Sigmoid colon (tissue), 7 donors: ENCODE results near the gene CLEC3B. TPM values are rescaled to one million over a fixed set of nuclear protein-coding genes. Genes with fewer than 3 reads are reported as not detected.

ENCODE experiments used
- DNase-seq: peaks from one replicate; pipeline ENCODE4 v3.0.0-alpha.2; 2019
- H3K27ac ChIP-seq, 4 donors: fragments of 200-600 bp; sonication (generic); one replicate each; pipeline ENCODE4 v1.5.1; 2016 to 2019; ENCODE audit warnings: mild to moderate bottlenecking in 1 of 4
- H3K27me3 ChIP-seq, 3 donors: fragments of 200-600 bp; sonication (generic); one replicate each; pipeline ENCODE4 v1.5.1; 2019; ENCODE audit warnings: mild to moderate bottlenecking in 1 of 3
- H3K36me3 ChIP-seq, 4 donors: fragments of 200-600 bp; sonication (generic); one replicate each; pipeline ENCODE4 v1.5.1; 2016 to 2019
- H3K4me1 ChIP-seq, 4 donors: fragments of 200-600 bp; sonication (generic); one replicate each; pipeline ENCODE4 v1.5.1; 2017 to 2019
- H3K4me3 ChIP-seq, 4 donors: fragments of 200-600 bp; sonication (generic); one replicate each; pipeline ENCODE4 v1.5.1; 2017 to 2019; ENCODE audit warnings: mild to moderate bottlenecking in 2 of 4, moderate library complexity in 1 of 4
- H3K9me3 ChIP-seq, 4 donors: fragments of 200-600 bp in 3 of 4; sonication (generic) in 3 of 4; one replicate each; pipeline versions ENCODE4 v1.5.1 to v1.6.1; 2013 to 2019
- EP300 ChIP-seq, 4 donors: sonication (generic); formaldehyde crosslinking; IDR thresholded peaks; one replicate each; pipeline ENCODE4 v1.6.1; 2017; ENCODE audit warnings: antibody characterized with exemption in 4 of 4
- POLR2A ChIP-seq, 2 donors: fragments of 450-650 bp; IDR thresholded peaks; one replicate each; pipeline ENCODE4 v1.6.1; 2016; ENCODE audit warnings: antibody characterized with exemption in 2 of 2, mild to moderate bottlenecking in 2 of 2, moderate library complexity in 2 of 2
- POLR2AphosphoS5 ChIP-seq, 4 donors: sonication (generic); formaldehyde crosslinking; IDR thresholded peaks; one replicate each; pipeline ENCODE4 v1.6.1; 2017; ENCODE audit warnings: antibody characterized with exemption in 4 of 4
- WGBS, 2 donors: extraction: QIAGEN DNeasy Blood & Tissue Kit; methylation state at CpG; one replicate each; pipeline ENCODE4 v1.1.7; 2013; 5-methylcytosine and 5-hydroxymethylcytosine counted together
- intact Hi-C: fragments of 100-400 bp; cut with DNase I; formaldehyde crosslinking; loops from one replicate; pipeline ENCODE4 v1.15.1; 2023
- polyA plus RNA-seq, 3 donors: library from polyadenylated mRNA; stranded (reverse); fragments of 200-250 nt; gene quantifications; one replicate each; pipeline ENCODE4 v1.2.3, GENCODE V29; 2013
- total RNA-seq, 4 donors: library from RNA; depleted of rRNA; stranded (reverse); fragments of >200 nt; gene quantifications; one replicate each; pipeline ENCODE4 v1.1.0, GENCODE V29; 2016
- TF ChIP-seq, protein P1 (sequence below), 4 experiments: fragments of 450-650 bp in 3 of 4; fragments of 200-600 bp in 1 of 4; IDR thresholded peaks; one replicate each; pipeline ENCODE4 v1.5.1; 2016 to 2019; ENCODE audit warnings: antibody characterized with exemption in 4 of 4, mild to moderate bottlenecking in 3 of 4, moderate library complexity in 2 of 4
- donor health status: healthy with polysubstance abuse.
- donor health status: Bipolar disorder and iron deficiency.
- donor health status: healthy.

CLEC3B gene
- total and polyA plus RNA-seq, 7 donors: 8.8 to 97.2 (median 35.3) TPM

DNA sequence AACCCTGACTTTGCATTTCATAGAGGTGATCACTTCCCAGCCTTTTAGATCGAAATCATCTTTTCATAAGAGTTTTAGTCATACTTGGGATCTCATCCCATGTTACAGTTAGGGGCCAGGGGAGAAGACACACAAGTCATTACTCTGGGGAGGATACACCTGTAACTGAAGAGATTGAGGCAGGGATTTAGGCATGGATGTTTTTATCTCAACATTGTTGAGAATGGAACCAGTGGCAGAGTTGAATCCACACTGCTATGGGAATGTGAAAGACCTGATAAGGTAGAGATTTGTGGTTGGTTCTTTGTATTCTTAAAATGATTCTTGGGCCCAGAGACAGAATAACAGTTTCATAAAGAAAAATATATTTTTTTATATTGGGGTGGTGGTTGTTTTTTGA lies 16.2 kb upstream of the CLEC3B start:
- H3K27me3 ChIP-seq: no peaks in the 10 kb centered on the region
- H3K9me3 ChIP-seq: no peaks in the 10 kb centered on the region
- intact Hi-C loops: no loop called here
- peaks cover 0 to 25% (median 7%) of the 10 kb centered on the region in 4 donors for H3K36me3 ChIP-seq
- TF ChIP-seq POLR2A (IDR thresholded peaks at IDR 0.05) (no peak), EP300 (IDR thresholded peaks at IDR 0.05) (no peak), POLR2AphosphoS5 (IDR thresholded peaks at IDR 0.05) (no peak)
- TF ChIP-seq, protein P1, sequence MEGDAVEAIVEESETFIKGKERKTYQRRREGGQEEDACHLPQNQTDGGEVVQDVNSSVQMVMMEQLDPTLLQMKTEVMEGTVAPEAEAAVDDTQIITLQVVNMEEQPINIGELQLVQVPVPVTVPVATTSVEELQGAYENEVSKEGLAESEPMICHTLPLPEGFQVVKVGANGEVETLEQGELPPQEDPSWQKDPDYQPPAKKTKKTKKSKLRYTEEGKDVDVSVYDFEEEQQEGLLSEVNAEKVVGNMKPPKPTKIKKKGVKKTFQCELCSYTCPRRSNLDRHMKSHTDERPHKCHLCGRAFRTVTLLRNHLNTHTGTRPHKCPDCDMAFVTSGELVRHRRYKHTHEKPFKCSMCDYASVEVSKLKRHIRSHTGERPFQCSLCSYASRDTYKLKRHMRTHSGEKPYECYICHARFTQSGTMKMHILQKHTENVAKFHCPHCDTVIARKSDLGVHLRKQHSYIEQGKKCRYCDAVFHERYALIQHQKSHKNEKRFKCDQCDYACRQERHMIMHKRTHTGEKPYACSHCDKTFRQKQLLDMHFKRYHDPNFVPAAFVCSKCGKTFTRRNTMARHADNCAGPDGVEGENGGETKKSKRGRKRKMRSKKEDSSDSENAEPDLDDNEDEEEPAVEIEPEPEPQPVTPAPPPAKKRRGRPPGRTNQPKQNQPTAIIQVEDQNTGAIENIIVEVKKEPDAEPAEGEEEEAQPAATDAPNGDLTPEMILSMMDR (IDR thresholded peaks at IDR 0.05): no peak
- H3K4me1 ChIP-seq: peaks cover 0 to 67% (median 52%) of the 10 kb centered on the region in 4 donors
- DNase-seq: no peak
- H3K27ac ChIP-seq: peak overlapping the region; percentile 80 to 89 (median 82)
- 97% methylated on average over 1 of the region's 1 CpG for WGBS, 2 donors
- H3K4me3 ChIP-seq: no peak overlapping the region

GRCh38 chr3:45010811-45011333 lies 15.2 kb upstream of the CLEC3B start:
- no peaks in the 10 kb centered on the region for H3K27me3 ChIP-seq
- TF ChIP-seq, protein P1 (IDR thresholded peaks at IDR 0.05): peak in 1 of 4 experiments; percentile 31
- TF ChIP-seq EP300 (IDR thresholded peaks at IDR 0.05) (no peak), POLR2AphosphoS5 (IDR thresholded peaks at IDR 0.05) (no peak)
- intact Hi-C loops: no loop called here
- H3K27ac ChIP-seq: peak overlapping the region; percentile 80 to 89 (median 82)
- peaks cover 0 to 15% (median 4%) of the 10 kb centered on the region in 4 donors for H3K36me3 ChIP-seq
- 79 to 83% methylated on average over 3 of the region's 3 CpGs for WGBS, 2 donors
- H3K4me1 ChIP-seq: peaks cover 0 to 67% (median 52%) of the 10 kb centered on the region in 4 donors
- no peaks in the 10 kb centered on the region for H3K9me3 ChIP-seq
- no peak overlapping the region for H3K4me3 ChIP-seq
- DNase-seq: no peak

GRCh38 chr3:45011756-45012508 lies 14.2 kb upstream of the CLEC3B start:
- Histone ChIP-seq H3K36me3 (peaks cover 0 to 14% (median 4%) of the 10 kb centered on the region in 4 donors), H3K27ac (peak overlapping the region; percentile 80 to 89 (median 82)), H3K27me3 (no peaks in the 10 kb centered on the region), H3K9me3 (no peaks in the 10 kb centered on the region), H3K4me3 (no peak overlapping the region), H3K4me1 (peaks cover 0 to 64% (median 52%) of the 10 kb centered on the region in 4 donors)
- 40% methylated on average over 7 of the region's 7 CpGs for WGBS, 2 donors
- peak; percentile 89 for DNase-seq
- intact Hi-C loops: no loop called here
- TF ChIP-seq, protein P1 (IDR thresholded peaks at IDR 0.05): no peak
- TF ChIP-seq EP300 (IDR thresholded peaks at IDR 0.05) (peak in 2 of 4 donors; percentile 29 to 76), POLR2AphosphoS5 (IDR thresholded peaks at IDR 0.05) (peak; percentile 8 to 61 (median 48))

DNA sequence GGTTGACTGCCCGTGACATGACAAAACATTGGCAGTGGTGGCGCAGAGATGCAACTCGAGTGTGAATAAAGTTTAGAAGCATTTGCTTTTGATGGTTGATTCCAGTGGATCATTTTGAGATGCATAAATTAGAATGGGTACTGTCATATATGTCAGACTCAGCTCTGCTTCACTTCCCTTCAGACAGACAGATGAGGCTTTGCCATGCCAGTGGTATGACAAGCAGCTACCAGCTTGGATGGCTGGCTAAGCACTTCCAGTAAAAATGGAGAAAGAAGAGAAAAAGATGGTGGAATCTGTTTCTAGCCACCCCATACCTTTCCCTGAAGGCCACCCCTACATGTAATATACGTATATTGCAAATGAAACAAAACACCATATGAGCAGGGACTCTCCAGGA lies 13.5 kb upstream of the CLEC3B start:
- intact Hi-C loops: no loop called here
- WGBS, 2 donors: 93 to 95% methylated on average over 4 of the region's 4 CpGs
- peaks cover 0 to 58% (median 52%) of the 10 kb centered on the region in 4 donors for H3K4me1 ChIP-seq
- no peak for DNase-seq
- H3K36me3 ChIP-seq: peaks cover 0 to 9% (median under 1%) of the 10 kb centered on the region in 4 donors
- no peaks in the 10 kb centered on the region for H3K9me3 ChIP-seq
- TF ChIP-seq POLR2AphosphoS5 (IDR thresholded peaks at IDR 0.05) (no peak), POLR2A (IDR thresholded peaks at IDR 0.05) (no peak), EP300 (IDR thresholded peaks at IDR 0.05) (no peak)
- TF ChIP-seq, protein P1 (IDR thresholded peaks at IDR 0.05): no peak
- H3K27me3 ChIP-seq: no peaks in the 10 kb centered on the region
- peak overlapping the region; percentile 80 to 89 (median 82) for H3K27ac ChIP-seq
- H3K4me3 ChIP-seq: no peak overlapping the region
